Brain pericyte (primary cell): ENCODE measurements around the gene STARD9.
A peak's percentile ranks its signal among the peaks of the same experiment; 100 is the strongest.
"Not testable (repeated sequence)": the region's sequence is repeated elsewhere in the genome, so short reads cannot be mapped to it uniquely, and the experiment has no call there.

Experiments used
- DNase-seq: peaks from one replicate; pipeline ENCODE4 v3.0.0-alpha.2; 2012; ENCODE audit warnings: low read depth, low spot score

Gene STARD9

DNA sequence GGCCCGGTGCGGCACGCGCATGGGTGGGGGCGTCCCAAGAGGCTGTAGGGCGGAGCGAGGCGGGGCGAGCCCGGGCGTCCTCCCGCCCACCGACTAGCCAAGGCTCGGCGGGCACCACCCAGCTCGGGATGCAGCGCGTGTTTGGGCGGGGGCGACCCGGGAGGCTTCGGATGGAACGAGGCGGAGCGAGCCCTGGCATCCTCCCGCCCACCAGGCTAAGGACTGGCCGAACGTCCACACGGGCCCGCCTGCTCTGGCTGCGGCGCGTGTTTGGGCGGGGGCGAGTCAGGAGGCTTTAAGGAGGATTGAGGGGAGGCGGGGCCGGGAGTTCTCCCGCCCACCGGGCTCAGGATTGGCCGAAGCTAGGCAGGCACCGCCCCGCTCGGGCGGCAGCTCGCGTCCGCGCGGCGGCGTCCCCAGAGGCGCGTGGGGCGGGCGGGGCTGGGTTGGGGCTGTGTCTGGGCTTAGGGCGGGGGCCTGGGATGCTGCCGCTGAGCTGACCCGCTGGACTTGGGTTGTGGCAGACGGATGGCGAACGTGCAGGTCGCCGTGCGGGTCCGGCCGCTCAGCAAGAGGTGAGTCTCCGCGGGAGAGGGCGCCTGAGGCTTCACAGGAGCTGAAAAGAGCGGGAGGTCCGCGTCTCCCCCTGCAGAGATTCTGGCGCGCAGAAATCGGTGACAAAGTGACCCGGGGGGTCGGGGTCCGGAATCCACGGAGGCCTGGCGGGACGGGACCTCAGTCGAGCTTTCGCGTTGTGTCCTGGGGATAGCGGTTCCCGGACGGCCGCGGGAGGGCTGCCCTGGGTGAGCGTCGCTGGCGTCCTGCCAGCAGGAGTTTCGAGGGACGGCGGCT lies at the start of gene STARD9:
Gene STARD9, plus strand, starts transcription at position 419 of the 852 bp plus-strand sequence. Its CDS starts 110 bp downstream, at position 529.
- peak; percentile 97 for DNase-seq

DNA sequence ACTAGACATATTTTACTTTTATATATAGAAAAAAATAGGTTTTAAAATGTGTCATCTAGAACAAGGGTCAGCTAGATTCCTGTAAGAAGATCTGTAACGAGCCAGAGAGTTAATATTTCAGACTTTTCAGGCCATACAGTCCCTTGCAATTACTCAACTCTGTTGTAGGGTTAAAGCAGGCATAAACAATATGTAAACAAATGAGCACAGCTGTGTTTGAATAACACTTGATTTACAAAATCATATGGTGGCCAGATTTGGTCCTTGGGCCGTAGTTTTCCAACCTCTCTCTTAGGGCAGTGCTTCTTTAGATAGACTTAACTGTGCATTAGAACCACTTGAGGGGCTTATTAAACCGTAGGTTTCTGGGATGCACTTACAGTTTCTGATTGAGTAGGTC lies 46.4 kb upstream of the STARD9 start:
- no peak for DNase-seq

DNA sequence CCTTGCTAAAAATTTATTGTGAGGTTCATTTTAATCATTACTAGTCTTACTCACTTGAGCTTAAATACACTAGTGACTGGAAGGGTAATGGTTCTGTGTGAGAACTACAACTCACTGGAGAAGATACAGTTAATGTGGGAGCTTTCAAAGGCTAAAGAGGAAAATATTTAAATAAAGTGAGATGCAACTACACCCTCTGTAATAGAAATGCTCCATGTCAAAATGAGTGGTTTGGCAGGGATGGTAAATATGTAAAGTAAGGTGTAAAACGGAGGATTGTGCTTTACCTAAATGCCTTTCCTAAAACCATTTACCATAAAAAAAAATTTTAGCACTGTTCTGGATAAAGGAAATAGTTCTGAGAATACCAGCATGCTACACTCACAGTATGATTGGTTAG lies 42.2 kb upstream of the STARD9 start:
- no peak for DNase-seq

DNA sequence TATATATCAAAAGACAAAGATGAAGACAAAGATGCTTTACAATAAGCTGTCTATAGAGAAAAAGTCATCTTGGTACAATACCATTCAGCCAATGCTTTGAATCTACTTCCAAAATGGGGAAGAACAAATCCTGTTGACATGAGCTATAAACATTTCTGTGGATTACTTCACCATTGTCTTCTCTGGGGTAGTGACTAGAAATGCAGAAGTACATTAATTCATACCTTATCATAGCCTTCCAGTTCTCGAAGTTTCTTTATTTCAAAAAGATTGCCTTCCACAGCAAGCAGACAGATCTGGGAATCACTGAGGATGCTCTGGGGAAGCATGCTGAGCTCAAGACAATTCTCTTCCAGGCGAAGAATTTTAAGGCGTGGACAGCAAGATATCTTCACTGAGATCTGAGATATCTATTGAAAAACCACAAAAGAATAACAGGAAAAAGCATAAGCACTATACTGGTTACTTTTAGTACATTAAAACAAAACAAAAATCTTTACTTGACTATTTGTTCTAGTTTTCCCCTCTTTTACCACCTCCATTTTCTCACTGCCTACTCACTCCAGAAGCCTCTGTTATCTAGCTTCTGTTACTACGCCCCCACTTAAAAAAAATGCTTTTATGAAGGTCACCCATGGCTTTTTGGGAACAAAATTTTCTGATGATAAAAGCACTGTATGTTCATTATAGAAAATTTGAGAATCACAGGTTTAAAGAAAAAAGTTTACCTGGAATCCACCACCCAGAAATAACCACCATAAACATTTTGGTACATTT lies 30.4 kb upstream of the STARD9 start:
- DNase-seq, result no peak

DNA sequence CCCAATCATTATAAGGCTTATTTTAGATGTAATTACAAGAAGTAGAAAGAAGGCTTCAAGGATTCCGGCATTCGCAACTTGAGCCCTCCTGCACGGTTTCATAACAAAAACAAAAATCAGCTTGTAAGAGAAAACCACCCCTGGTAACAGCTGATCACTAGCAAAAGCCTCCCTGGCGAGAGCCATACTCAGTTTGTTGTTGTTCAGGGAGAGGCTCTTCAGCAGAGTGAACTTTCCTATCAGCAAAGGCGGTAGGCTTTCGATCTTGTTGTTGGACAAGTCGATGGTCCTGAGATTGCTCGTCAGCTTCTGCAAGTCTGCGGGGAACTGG lies 27.5 kb upstream of the STARD9 start:
- peak; percentile 17 for DNase-seq

DNA sequence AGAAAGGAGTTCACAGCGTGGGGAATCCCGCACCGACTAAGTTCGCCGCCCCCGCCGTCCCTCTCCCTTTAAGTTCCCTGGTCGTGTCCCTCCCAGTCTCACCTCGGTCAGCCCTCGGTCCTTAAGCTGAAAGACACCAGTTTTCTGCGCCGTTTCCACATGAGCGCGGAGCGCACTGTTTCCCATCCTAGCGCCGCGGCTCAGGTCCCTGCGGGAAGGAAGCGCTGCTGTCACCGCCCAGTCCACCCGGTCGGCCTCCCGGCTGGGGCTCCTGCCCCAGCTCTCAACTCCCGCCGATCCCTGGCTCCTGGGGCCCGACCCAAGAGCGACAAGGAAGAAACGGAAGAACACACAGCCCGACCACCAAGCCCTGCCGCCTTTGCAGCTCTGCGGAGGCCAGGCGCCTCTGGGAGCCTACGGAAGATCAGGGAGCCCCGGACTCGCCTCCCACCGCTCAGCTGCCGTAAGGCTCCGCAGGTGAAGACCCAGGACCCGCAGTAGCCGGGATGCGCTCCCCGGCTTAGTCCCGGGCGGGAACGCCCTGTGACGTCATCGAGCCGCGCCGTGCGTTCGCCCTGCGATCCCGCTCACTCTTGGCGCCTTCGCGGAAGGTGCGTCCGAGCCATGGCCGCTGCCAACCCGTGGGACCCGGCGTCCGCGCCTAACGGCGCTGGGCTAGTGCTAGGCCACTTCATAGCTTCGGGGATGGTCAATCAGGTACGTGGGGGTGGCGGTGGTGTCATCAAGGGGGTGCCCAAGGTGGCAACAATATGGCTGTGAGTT lies 27.0 kb upstream of the STARD9 start, which contains the start of the genes HAUS2 and LRRC57:
Gene HAUS2, plus strand, starts transcription at position 590 of the 783 bp plus-strand sequence. Its CDS starts 35 bp downstream, at position 625.
Gene LRRC57, minus strand, starts transcription at position 545 of the 783 bp plus-strand sequence. Its CDS starts 359 bp downstream, at position 186.
- DNase-seq, result peak; percentile 30

DNA sequence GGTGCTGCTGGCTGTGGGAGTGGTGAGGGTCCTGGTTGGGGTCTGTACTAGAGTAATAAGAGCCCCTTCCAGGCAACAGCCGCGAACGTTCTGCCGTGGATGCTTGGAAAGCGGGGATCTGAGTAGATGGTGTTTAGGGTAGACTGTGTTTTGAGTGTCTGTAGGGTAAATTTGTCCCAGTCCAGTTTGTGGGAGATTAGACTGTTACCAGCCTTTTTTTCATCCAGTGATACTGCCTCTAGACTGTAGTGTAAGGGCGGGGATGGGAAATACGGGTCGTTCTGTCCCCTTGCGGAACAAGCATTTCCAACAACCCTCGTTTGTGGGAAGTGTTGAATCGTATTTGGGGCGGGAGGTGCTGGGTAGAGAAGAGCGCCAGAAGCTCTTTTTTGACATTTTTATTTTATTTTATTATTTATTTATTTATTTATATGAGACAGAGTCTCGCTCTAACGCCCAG lies 26.3 kb upstream of the STARD9 start:
- DNase-seq, result no peak

DNA sequence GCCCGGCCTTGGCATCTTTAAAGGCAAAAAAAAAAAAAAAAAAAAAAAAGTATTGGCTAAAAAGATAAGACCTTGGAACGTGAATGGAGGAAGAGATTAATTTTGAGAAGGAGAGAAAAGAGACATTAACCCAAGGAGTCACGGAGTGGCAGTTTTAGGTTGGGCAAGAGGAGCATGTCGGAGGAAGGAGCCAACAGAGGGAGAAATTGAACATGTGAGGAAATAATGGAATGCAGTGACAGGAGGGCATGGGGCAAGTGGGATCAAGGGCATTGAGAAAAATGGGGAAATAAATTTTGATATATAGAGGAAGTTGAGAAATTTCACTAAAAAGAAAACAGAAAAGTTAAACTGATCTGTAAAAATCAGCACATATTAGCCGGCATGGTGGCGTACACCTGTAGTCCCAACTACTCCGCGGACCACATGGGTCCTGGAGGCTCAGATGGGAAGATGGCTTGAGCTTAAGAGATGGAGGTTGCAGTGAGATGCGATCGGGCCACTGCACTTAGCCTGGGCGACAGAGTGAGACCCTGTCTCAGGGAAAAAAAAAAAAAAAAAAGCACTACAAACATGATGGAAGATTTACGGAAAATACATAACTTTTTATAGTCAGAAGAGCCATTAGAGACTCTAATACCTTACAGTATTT lies 25.5 kb upstream of the STARD9 start:
- DNase-seq, result no peak

DNA sequence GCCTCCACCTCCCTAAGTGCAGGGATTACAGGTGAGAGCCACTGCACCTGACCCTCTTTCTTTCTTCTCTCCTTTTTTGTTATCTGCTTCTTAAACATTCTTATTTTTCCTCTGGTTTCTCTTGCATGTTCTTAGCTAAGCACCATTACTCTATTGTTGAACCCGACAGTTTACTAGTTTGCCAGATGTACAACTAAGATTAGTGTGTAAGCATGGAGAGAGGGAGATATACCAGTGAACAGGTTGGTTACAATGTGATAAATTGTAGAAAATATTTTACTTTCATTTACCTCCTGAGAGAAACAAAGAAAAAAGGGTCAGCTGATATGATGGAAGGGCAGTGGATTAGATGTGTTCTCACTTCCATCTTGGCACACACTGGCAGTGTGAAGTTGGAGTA lies 21.9 kb upstream of the STARD9 start:
- no peak for DNase-seq

DNA sequence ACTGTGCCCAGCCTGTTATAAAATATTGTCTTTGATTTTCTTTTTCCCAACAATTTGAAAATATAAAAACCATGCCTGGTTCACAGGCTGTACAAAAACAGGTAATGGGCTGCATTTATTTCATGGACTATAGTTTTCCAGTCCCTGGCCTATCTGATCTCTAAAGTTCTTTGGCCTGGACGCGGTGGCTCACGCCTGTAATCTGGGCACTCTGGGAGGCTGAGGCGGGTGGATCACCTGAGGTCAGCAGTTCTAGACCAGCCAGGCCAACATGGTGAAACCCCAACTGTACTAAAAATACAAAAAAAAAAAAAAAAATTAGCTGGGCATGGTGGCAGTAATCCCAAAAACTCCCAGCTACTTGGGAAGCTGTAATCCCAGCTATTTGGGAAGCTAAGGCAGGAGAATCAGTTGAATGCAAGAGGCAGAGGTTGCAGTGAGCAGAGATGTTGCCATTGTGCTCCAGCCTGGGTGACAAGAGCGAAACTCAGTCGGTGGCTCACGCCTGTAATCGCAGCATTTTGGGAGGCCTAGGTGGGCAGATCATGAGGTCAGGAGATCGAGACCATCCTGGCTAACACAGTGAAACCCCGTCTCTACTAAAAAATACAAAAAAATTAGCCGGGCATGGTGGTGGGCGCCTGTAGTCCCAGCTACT lies 18.7 kb upstream of the STARD9 start:
- DNase-seq, result not testable (repeated sequence)

DNA sequence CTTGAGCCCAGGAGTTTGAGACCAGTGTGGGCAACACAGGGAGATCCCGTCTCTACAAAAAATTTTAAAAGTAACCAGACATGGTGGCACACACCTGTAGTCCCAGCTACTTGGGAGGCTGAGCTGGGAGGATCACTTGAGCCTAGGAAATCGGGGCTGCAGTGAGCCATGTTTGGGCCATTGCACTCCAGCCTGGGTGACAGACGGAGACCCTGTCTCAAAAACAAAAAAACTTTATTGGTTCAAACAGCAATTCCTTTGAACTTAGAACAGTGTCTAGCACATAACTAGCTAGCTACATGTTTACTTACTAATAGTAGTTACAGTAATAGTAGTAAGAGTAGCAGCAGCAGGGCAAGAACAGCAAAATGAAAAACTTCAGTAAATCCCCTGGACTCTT lies 16.7 kb upstream of the STARD9 start:
- no peak for DNase-seq

DNA sequence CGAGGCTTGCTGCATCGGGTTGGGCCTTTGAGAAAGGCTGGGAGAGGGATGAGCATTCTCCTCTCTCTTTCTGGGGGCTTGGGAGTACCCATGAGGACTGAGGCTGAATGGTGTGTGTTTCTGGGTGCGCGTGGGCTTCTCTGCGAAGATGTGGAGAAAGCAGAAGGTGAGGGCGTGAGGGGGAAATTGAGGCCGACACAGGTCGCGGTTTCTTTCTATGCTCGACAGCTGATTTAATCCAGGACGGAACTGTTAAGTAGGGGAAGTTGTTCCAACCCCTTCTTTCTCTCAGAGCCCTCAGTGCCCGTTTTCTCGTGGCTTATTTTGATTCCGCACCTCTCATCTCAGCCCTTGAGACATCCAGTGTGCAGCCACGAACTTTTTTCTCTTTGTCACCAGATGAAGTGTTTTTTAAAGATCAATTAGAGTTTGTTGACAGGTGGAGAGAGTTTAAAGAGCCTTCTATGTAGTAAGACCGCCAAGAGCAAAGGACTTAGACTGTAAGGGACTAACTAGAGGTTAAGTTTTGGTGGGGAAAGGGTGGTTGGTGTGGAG lies 711 bp downstream of the STARD9 start:
- no peak for DNase-seq

DNA sequence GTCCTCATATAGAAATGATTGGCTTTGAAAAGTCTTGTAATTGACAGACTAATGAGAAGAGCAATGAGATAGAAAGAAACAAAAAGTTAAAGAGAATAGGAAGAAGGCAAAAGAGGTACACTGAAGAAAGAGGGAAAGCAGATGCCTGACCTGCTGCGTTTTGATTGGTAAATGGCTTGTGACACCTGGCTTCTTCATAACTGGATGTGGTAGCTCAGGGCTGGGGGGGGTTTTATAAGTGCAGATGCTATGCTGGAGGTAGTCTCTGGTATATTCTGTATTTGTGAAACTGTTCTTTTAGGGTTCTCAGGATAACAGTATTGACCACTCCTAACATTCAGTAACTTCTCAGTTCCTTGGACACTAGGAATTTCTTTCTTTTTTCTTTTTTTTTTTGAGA lies 1.4 kb downstream of the STARD9 start:
- no peak for DNase-seq

DNA sequence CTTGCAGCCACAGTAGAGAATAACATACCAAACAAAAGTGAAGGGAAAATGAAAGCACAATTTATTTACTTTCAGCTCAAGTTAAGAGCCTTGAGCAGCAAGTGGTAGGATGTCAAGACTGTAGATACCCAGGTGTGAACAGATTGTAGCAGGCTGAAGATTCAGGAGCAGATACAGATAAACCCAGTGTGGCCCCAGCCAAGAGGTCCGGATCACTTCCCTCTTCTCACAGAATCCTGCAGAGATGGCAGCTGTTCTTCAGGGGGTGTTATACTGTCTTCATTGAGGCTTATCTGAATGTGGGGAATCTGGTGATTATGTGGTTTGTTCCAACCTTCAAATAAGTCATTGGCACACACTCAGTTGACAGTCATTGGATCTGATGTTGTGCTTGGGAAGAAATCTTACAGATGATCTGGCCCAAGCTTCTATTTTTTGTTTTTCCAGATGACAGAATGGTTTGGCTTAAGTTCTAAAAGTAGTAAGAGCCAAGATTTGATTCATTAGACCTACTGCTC lies 2.2 kb downstream of the STARD9 start:
- DNase-seq, result no peak

DNA sequence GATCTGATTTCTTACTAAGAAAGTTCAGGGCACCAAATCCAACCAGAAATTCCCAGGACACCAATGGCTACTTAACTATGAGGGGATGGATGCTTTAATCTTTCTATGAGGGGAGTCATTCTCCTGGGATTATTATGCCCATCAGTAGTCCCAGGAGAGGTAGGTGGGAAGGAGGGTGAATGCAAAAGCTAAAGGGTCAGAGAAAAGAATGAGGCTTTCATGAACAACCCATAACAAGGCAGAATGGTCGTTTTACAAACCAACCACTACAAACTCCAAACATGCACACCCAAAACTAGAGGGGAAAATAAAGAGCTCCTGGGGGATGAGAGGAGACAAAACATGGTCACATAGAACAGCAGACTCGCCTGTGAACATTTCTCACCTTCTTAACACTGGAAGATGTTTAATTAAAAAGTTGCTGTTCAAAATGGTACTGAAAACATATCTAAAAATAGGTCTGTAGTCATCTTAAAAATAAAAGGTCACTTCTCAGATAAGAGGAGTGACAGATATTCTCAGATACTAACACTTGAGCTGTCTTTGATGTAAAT lies 3.7 kb downstream of the STARD9 start:
- DNase-seq, result no peak

DNA sequence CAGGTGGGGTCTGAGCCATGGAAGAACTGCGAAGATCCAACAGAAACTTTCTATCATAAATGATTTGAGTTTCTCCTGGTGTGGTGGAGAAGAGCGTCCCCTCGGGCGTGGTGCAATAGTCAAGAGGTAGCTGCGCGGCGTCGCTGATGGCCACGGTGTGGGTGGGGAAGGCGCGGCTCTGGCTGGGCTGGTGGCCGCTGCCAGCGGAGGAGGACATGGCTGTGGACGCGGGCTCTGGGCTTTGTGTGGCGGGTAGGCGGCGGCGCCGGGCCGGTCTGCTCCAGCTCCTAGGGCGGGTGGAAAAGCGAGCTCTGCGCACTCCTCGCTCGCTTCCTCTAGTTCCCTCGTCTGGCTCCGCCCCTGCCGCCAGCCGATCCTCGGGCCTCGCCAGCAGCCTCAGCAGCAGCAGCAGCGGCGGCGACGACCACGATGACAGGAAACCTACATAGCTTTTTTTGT lies 5.9 kb downstream of the STARD9 start:
- no peak for DNase-seq

DNA sequence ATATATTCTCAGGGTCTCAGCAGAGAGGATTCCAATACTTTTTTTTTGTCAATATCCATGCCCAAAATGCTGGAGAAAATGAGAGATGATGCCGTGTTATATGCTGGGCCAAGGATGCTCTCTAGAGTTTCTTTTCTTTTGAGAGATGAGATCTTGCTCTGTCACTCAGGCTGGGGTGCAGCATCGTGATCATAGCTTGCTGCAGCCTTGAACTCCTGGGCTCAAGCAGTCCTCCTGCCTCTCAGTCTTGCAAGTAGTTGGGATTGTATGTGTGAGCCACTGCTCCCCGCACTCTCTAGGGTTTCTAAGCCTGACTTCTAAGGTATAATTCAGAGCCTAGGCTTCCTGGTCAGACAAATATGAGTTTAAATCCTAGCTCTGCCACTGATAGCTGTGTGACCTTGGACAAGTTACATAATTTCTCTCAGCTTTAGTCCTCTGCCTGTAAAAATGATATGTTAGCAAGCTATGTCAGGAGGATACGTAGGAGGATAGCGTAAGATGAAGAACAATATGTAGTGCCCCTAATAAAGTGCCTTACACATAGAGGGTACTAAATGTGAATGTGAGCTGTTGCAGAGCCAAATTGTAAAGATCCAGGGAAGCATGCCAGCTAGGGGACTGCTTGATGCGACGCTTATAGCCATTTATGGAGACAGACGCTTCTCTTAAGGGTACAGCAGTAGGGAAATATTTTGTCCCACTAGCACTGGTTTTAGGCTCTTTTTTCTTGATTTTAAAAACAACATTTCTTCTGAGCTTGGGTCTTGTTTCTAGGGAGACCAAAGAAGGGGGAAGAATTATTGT lies 7.4 kb downstream of the STARD9 start:
- DNase-seq, result no peak

DNA sequence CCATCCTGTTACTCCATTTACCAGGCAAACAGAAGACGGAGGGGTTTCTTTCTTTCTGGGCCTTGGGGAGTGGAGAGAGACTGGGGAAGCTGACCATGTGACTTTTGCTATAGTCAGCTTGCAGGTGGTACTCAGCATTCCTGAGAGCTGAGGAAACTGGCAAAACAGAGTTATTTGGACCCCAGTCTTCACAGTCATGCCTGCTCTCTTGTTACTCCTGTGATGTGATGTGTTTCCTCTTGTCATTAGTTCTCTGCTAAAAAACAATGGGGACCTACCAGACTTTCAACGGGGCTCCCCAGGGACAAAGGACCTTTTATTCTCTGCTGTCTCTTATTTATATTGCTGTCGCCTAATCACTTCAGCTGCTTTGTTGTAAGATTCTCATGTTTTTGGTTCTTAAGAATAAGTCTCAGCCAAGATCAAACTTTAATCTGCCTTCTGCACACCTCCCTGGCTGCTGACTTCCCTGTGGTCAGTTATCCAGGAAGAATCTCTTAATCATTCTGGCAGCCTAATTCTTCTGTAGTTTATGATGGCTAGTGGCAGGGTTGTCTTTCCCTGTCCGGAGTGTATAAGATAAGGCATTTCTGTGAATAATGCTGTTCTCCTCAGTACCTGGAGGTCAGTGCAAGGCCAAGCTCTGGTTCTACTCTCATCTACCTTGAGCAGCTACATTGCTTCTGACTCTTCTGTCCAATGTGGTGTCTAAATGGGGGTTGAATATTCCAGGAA lies 8.8 kb downstream of the STARD9 start:
- no peak for DNase-seq
